Astrocyte (in vitro differentiated cells and primary cell): ENCODE data around the gene STON1. TPM values are rescaled to one million over a fixed set of nuclear protein-coding genes. Genes with fewer than 3 reads are reported as not detected.

Experiments
- DNase-seq: peaks from one replicate; pipeline ENCODE4 v3.0.0-alpha.2; 2010; ENCODE audit warnings: low read depth
- FAIRE-seq: peaks from 2 replicates; lab custom pipeline; 2011; peaks lifted over from hg19 to GRCh38; lab: Jason Lieb, UNC
- H2AFZ ChIP-seq: 2 replicates; pipeline ENCODE4 v1.6.0; 2012; ENCODE audit warnings: low read depth, low read length, inconsistent platforms
- H3K27ac ChIP-seq: 2 replicates; pipeline ENCODE4 v1.5.1; 2011; ENCODE audit warnings: low read depth, low read length, inconsistent platforms
- H3K27me3 ChIP-seq: 2 replicates; pipeline ENCODE4 v1.6.0; 2011; ENCODE audit warnings: low read length, inconsistent platforms; ENCODE audit not compliant: insufficient read depth
- H3K36me3 ChIP-seq: 2 replicates; pipeline ENCODE4 v1.5.1; 2011; ENCODE audit warnings: low read length, inconsistent platforms; ENCODE audit not compliant: insufficient read depth
- H3K4me1 ChIP-seq: 2 replicates; pipeline ENCODE4 v1.5.1; 2011; ENCODE audit warnings: low read length, inconsistent platforms; ENCODE audit not compliant: insufficient read depth
- H3K4me2 ChIP-seq: 2 replicates; pipeline ENCODE4 v1.6.0; 2012; ENCODE audit warnings: low read length, inconsistent platforms
- H3K4me3 ChIP-seq: 2 replicates; pipeline ENCODE4 v1.5.1; 2011; ENCODE audit warnings: low read depth, mild to moderate bottlenecking, low read length, inconsistent platforms; ENCODE audit not compliant: insufficient read depth
- H3K79me2 ChIP-seq: 2 replicates; pipeline ENCODE4 v1.6.0; 2012; ENCODE audit warnings: mild to moderate bottlenecking, low read length, inconsistent platforms; ENCODE audit not compliant: insufficient read depth
- H3K9ac ChIP-seq: 2 replicates; pipeline ENCODE4 v1.6.0; 2012; ENCODE audit warnings: mild to moderate bottlenecking, low read length, inconsistent platforms
- H3K9me3 ChIP-seq: 2 replicates; pipeline ENCODE4 v1.5.1; 2012; ENCODE audit warnings: low read depth, mild to moderate bottlenecking, low read length, inconsistent platforms; ENCODE audit not compliant: insufficient read depth
- H4K20me1 ChIP-seq: 2 replicates; pipeline ENCODE4 v1.6.0; 2012; ENCODE audit warnings: low read length, inconsistent platforms; ENCODE audit not compliant: insufficient read depth
- H3K27ac Mint-ChIP-seq: one replicate; pipeline ENCODE4 v1.8.0; 2021; ENCODE audit warnings: mild to moderate bottlenecking, mixed read lengths; ENCODE audit not compliant: unreplicated experiment
- H3K27me3 Mint-ChIP-seq: one replicate; pipeline ENCODE4 v1.8.0; 2021; ENCODE audit warnings: low read depth, mixed read lengths; ENCODE audit not compliant: unreplicated experiment
- H3K36me3 Mint-ChIP-seq: one replicate; pipeline ENCODE4 v1.8.0; 2021; ENCODE audit warnings: low read depth, mixed read lengths; ENCODE audit not compliant: unreplicated experiment
- H3K4me1 Mint-ChIP-seq: one replicate; pipeline ENCODE4 v1.8.0; 2021; ENCODE audit warnings: low read depth, mixed read lengths; ENCODE audit not compliant: unreplicated experiment
- H3K4me3 Mint-ChIP-seq: one replicate; pipeline ENCODE4 v1.8.0; 2021; ENCODE audit warnings: mild to moderate bottlenecking, moderate library complexity, mixed read lengths; ENCODE audit not compliant: unreplicated experiment
- H3K9me3 Mint-ChIP-seq: one replicate; pipeline ENCODE4 v1.8.0; 2021; ENCODE audit warnings: mild to moderate bottlenecking, mixed read lengths; ENCODE audit not compliant: unreplicated experiment
- CTCF ChIP-seq: IDR thresholded peaks from 2 replicates; pipeline ENCODE4 v1.5.1; 2011; ENCODE audit warnings: low read depth, mild to moderate bottlenecking, inconsistent platforms, low read length, moderate library complexity; ENCODE audit not compliant: insufficient read depth
- EZH2 ChIP-seq: IDR thresholded peaks from 2 replicates; pipeline ENCODE4 v1.6.1; 2012; ENCODE audit warnings: mild to moderate bottlenecking, low read length, inconsistent platforms; ENCODE audit not compliant: insufficient read depth
- total RNA-seq: library from RNA; stranded (reverse); gene quantifications from 2 replicates; pipeline ENCODE4 v1.2.1, GENCODE V29; 2021

STON1 gene
- total RNA-seq, 1 donor from 2014 or later, result 7.3 TPM

- FAIRE-seq (no peak), DNase-seq (peak; percentile 97)
- Histone ChIP-seq H3K27ac (peak overlapping the region; percentile 82), H3K4me3 (no peak overlapping the region), H2AFZ (no peak overlapping the region), H3K4me2 (peak overlapping the region; percentile 69), H3K9ac (peak overlapping the region; percentile 54), H3K9me3 (no peaks in the 10 kb centered on the region), H4K20me1 (no peaks in the 10 kb centered on the region), H3K27me3 (no peaks in the 10 kb centered on the region), H3K79me2 (no peaks in the 10 kb centered on the region), H3K36me3 (peaks cover 3% of the 10 kb centered on the region), H3K4me1 (peaks cover 12% of the 10 kb centered on the region)
- H3K27me3 Mint-ChIP-seq, result no peaks in the 10 kb centered on the region
- no peak for TF ChIP-seq CTCF
- no peak for TF ChIP-seq EZH2
- H3K36me3 Mint-ChIP-seq, result peaks cover 7% of the 10 kb centered on the region
- no peaks in the 10 kb centered on the region for H3K9me3 Mint-ChIP-seq
- no peak overlapping the region for H3K4me3 Mint-ChIP-seq
- H3K4me1 Mint-ChIP-seq, result peaks cover 2% of the 10 kb centered on the region
- H3K27ac Mint-ChIP-seq, result no peak overlapping the region
Measured at GRCh38 chr2:48483916-48484315, 46.0 kb upstream of the STON1 start.

GRCh38 chr2:48488545-48488944, 41.4 kb upstream of the STON1 start:
- no peak for DNase-seq
- Mint-ChIP-seq H3K4me1 (no peaks in the 10 kb centered on the region), H3K9me3 (no peaks in the 10 kb centered on the region), H3K27ac (no peak overlapping the region), H3K4me3 (no peak overlapping the region), H3K36me3 (no peaks in the 10 kb centered on the region), H3K27me3 (no peaks in the 10 kb centered on the region)
- Histone ChIP-seq H3K79me2 (no peaks in the 10 kb centered on the region), H3K4me1 (peaks cover 6% of the 10 kb centered on the region), H3K36me3 (peaks cover 3% of the 10 kb centered on the region), H2AFZ (no peak overlapping the region), H3K4me3 (no peak overlapping the region), H4K20me1 (no peaks in the 10 kb centered on the region), H3K4me2 (no peak overlapping the region), H3K27me3 (no peaks in the 10 kb centered on the region), H3K27ac (no peak overlapping the region), H3K9me3 (no peaks in the 10 kb centered on the region), H3K9ac (no peak overlapping the region)
- no peak for FAIRE-seq
- TF ChIP-seq EZH2, result no peak
- TF ChIP-seq CTCF, result no peak

- FAIRE-seq, result no peak
- Histone ChIP-seq H3K79me2 (no peaks in the 10 kb centered on the region), H3K9me3 (no peaks in the 10 kb centered on the region), H3K4me3 (no peak overlapping the region), H3K4me1 (no peaks in the 10 kb centered on the region), H3K9ac (peak overlapping the region; percentile 54), H2AFZ (no peak overlapping the region), H3K36me3 (peaks cover 13% of the 10 kb centered on the region), H4K20me1 (no peaks in the 10 kb centered on the region), H3K27ac (peak overlapping the region; percentile 81), H3K4me2 (peak overlapping the region; percentile 12), H3K27me3 (no peaks in the 10 kb centered on the region)
- H3K9me3 Mint-ChIP-seq, result no peaks in the 10 kb centered on the region
- H3K27ac Mint-ChIP-seq, result peak overlapping the region; percentile 91
- H3K4me1 Mint-ChIP-seq, result peaks cover 9% of the 10 kb centered on the region
- no peak overlapping the region for H3K4me3 Mint-ChIP-seq
- TF ChIP-seq EZH2 (no peak), CTCF (no peak)
- DNase-seq, result peak; percentile 96
- no peaks in the 10 kb centered on the region for H3K27me3 Mint-ChIP-seq
- H3K36me3 Mint-ChIP-seq, result peaks cover 7% of the 10 kb centered on the region
Measured at GRCh38 chr2:48496849-48497248, 33.1 kb upstream of the STON1 start.
